Kidney epithelial cell (primary cell): ENCODE measurements around the gene MATN1. TPM values are rescaled to one million over a fixed set of nuclear protein-coding genes. Genes with fewer than 3 reads are reported as not detected.

Experiments used
- DNase-seq: peaks from one replicate; pipeline ENCODE4 v3.0.0-alpha.2; 2010; ENCODE audit warnings: low read depth
- H3K27me3 ChIP-seq: 2 replicates; pipeline ENCODE4 v1.6.0; 2011; ENCODE audit warnings: low read length; ENCODE audit not compliant: control insufficient read depth, insufficient read depth
- H3K36me3 ChIP-seq: 2 replicates; pipeline ENCODE4 v1.5.1; 2011; ENCODE audit warnings: low read length; ENCODE audit not compliant: control insufficient read depth, insufficient read depth
- H3K4me3 ChIP-seq: 2 replicates; pipeline ENCODE4 v1.5.1; 2011; ENCODE audit warnings: low read depth, mild to moderate bottlenecking, control low read depth, low read length
- CTCF ChIP-seq: IDR thresholded peaks from 2 replicates; pipeline ENCODE4 v1.5.1; 2011; ENCODE audit warnings: mild to moderate bottlenecking, moderate library complexity, low read length, control low read depth, inconsistent platforms; ENCODE audit not compliant: insufficient read depth, poor library complexity, severe bottlenecking
- total RNA-seq: library from RNA; depleted of rRNA; stranded (reverse); fragments of >200 nt; gene quantifications from 2 replicates; pipeline ENCODE4 v1.2.3, GENCODE V29; 2015

The MATN1 gene
- total RNA-seq, 1 donor from 2014 or later, result 0.04 TPM

GRCh38 chr1:30668546-30669327, 54.6 kb downstream of the MATN1 start:
- no peak for TF ChIP-seq CTCF
- Histone ChIP-seq H3K36me3 (no peaks in the 10 kb centered on the region), H3K4me3 (no peak overlapping the region), H3K27me3 (peaks cover 2% of the 10 kb centered on the region)
- DNase-seq, result no peak

GRCh38 chr1:30668024-30668423, 55.4 kb downstream of the MATN1 start:
- H3K4me3 ChIP-seq, result no peak overlapping the region
- H3K27me3 ChIP-seq, result peaks cover 5% of the 10 kb centered on the region
- DNase-seq, result no peak
- no peak for TF ChIP-seq CTCF
- no peaks in the 10 kb centered on the region for H3K36me3 ChIP-seq

- no peak for DNase-seq
- no peaks in the 10 kb centered on the region for H3K36me3 ChIP-seq
- H3K27me3 ChIP-seq, result peaks cover 7% of the 10 kb centered on the region
- H3K4me3 ChIP-seq, result no peak overlapping the region
- no peak for TF ChIP-seq CTCF
These were observed 56.6 kb downstream of the MATN1 start for GRCh38 chr1:30666756-30667273.

GRCh38 chr1:30665216-30666010, 58.0 kb downstream of the MATN1 start:
- Histone ChIP-seq H3K4me3 (no peak overlapping the region), H3K36me3 (no peaks in the 10 kb centered on the region), H3K27me3 (peaks cover 7% of the 10 kb centered on the region)
- TF ChIP-seq CTCF, result no peak
- no peak for DNase-seq

GRCh38 chr1:30664103-30664755, 59.2 kb downstream of the MATN1 start:
- no peak for DNase-seq
- no peak for TF ChIP-seq CTCF
- Histone ChIP-seq H3K36me3 (no peaks in the 10 kb centered on the region), H3K27me3 (peaks cover 9% of the 10 kb centered on the region), H3K4me3 (no peak overlapping the region)
